Trophoblast cell (in vitro differentiated cells and primary cell): ENCODE results near the gene MTFR1L.

Experiments used
- DNase-seq, 2 donors: peaks; one replicate each; pipeline ENCODE4 v3.0.0-alpha.2; 2016
- H2AFZ ChIP-seq: 2 replicates; pipeline ENCODE4 v1.6.1; 2013; ENCODE audit warnings: low read length, moderate library complexity, mild to moderate bottlenecking; ENCODE audit not compliant: insufficient read depth, poor library complexity
- H2AK5ac ChIP-seq: 2 replicates; pipeline ENCODE4 v1.6.1; 2013; ENCODE audit warnings: mild to moderate bottlenecking, low read length
- H2BK120ac ChIP-seq: 2 replicates; pipeline ENCODE4 v1.6.1; 2013; ENCODE audit warnings: low read length, mild to moderate bottlenecking, moderate library complexity; ENCODE audit not compliant: insufficient read depth, poor library complexity
- H2BK12ac ChIP-seq: 2 replicates; pipeline ENCODE4 v1.6.1; 2013; ENCODE audit warnings: mild to moderate bottlenecking, low read length, moderate library complexity
- H2BK5ac ChIP-seq: 2 replicates; pipeline ENCODE4 v1.6.1; 2013; ENCODE audit warnings: low read length, low read depth, moderate library complexity, mild to moderate bottlenecking; ENCODE audit not compliant: poor library complexity
- H3K14ac ChIP-seq: 2 replicates; pipeline ENCODE4 v1.6.1; 2013; ENCODE audit warnings: mild to moderate bottlenecking, low read length
- H3K18ac ChIP-seq: 2 replicates; pipeline ENCODE4 v1.6.1; 2013; ENCODE audit warnings: mild to moderate bottlenecking, low read length
- H3K23ac ChIP-seq: 2 replicates; pipeline ENCODE4 v1.6.1; 2013; ENCODE audit warnings: low read length
- H3K27ac ChIP-seq: 2 replicates; pipeline ENCODE4 v1.5.1; 2013; ENCODE audit warnings: low read depth, mild to moderate bottlenecking, inconsistent platforms, low read length, moderate library complexity
- H3K27me3 ChIP-seq: 2 replicates; pipeline ENCODE4 v1.6.1; 2013; ENCODE audit warnings: inconsistent platforms, mild to moderate bottlenecking, low read length, moderate library complexity; ENCODE audit not compliant: insufficient read depth
- H3K36me3 ChIP-seq, 2 experiments: 1 replicate in 1 of 2; 2 replicates in 1 of 2; pipeline ENCODE4 v1.6.1; 2013; ENCODE audit warnings: low read length in 2 of 2, mild to moderate bottlenecking in 2 of 2, moderate library complexity in 1 of 2; ENCODE audit not compliant: insufficient read depth in 2 of 2, control insufficient read depth in 1 of 2
- H3K4ac ChIP-seq: 2 replicates; pipeline ENCODE4 v1.6.1; 2013; ENCODE audit warnings: low read depth, mild to moderate bottlenecking, low read length, moderate library complexity
- H3K4me1 ChIP-seq, 2 experiments: 1 replicate in 1 of 2; 2 replicates in 1 of 2; pipeline ENCODE4 v1.6.1; 2013; ENCODE audit warnings: low read length in 2 of 2, mild to moderate bottlenecking in 2 of 2, moderate library complexity in 1 of 2; ENCODE audit not compliant: insufficient read depth in 2 of 2, control insufficient read depth in 1 of 2
- H3K4me2 ChIP-seq: 2 replicates; pipeline ENCODE4 v1.6.1; 2013; ENCODE audit warnings: inconsistent platforms, mild to moderate bottlenecking, low read length, moderate library complexity
- H3K4me3 ChIP-seq: 2 replicates; pipeline ENCODE4 v1.5.1; 2013; ENCODE audit warnings: mild to moderate bottlenecking, low read depth, low read length, inconsistent platforms
- H3K79me1 ChIP-seq: one replicate; pipeline ENCODE4 v1.6.1; 2013; ENCODE audit warnings: low read length
- H3K79me2 ChIP-seq: 2 replicates; pipeline ENCODE4 v1.6.1; 2013; ENCODE audit warnings: low read length, mild to moderate bottlenecking; ENCODE audit not compliant: control insufficient read depth, insufficient read depth, poor library complexity
- H3K9ac ChIP-seq: 2 replicates; pipeline ENCODE4 v1.6.1; 2013; ENCODE audit warnings: mild to moderate bottlenecking, low read length
- H3K9me3 ChIP-seq: 2 replicates; pipeline ENCODE4 v1.6.1; 2013; ENCODE audit warnings: low read depth, mild to moderate bottlenecking, control low read depth, inconsistent platforms, low read length; ENCODE audit not compliant: insufficient read depth
- H4K12ac ChIP-seq: 2 replicates; pipeline ENCODE4 v1.6.1; 2013; ENCODE audit warnings: low read depth, mild to moderate bottlenecking, low read length, moderate library complexity
- H4K8ac ChIP-seq: 2 replicates; pipeline ENCODE4 v1.6.1; 2013; ENCODE audit warnings: low read depth, mild to moderate bottlenecking, low read length, moderate library complexity
- H4K91ac ChIP-seq: one replicate; pipeline ENCODE4 v1.6.1; 2013; ENCODE audit warnings: low read depth, mild to moderate bottlenecking, low read length, moderate library complexity
- WGBS: extraction: QIAGEN DNeasy Blood & Tissue Kit; methylation state at CpG from one replicate; pipeline ENCODE4 v1.1.7; 2013; ENCODE audit warnings: missing lambda C conversion rate; ENCODE audit not compliant: insufficient read length, insufficient coverage; ENCODE audit errors: extremely low coverage; 5-methylcytosine and 5-hydroxymethylcytosine counted together

Gene MTFR1L

DNA sequence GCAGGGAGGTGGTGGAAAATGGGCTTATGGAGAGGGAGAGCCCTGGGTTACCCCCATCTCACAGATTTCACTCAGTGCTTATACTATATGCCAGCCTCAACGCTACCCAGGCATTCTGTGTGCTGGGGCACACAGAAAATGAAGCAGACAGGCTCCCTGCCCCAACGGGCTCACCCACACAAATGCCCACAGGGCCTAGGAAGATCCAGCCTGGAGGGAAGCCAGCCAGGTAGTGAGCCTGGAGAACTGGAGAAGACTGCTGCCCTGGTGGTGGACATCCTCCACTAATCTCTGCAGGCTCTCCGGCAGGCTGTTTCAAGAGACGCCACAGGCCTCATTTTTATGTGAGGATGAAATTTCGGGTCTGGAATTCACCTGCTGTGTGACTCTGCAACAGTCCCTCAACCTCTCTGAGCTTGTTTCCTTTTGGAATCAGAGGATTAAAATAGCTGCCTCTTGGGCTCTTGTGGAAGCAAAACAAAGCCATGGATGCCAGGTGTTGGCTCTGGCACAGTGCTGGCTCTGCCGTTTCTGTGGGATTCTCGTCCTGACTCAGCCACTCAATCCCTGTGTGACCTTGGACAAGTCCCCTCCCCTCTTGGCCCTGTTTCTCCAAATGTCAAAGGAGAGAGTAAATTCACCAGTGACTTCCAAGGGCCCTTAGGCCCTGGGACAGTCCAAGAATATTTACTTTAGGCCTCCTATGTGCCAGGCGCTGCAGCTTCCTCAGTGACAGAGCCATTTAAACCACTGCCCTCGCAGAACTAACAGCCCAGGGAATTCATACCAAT is 52.1 kb downstream of the MTFR1L start:
- Histone ChIP-seq H2BK12ac (no peak overlapping the region), H2BK5ac (no peak overlapping the region), H2AFZ (no peak overlapping the region), H3K14ac (no peak overlapping the region), H2BK120ac (no peak overlapping the region), H3K79me2 (peaks cover 12% of the 10 kb centered on the region), H3K27ac (no peak overlapping the region), H4K8ac (no peak overlapping the region), H4K12ac (no peak overlapping the region), H3K9me3 (no peaks in the 10 kb centered on the region), H3K18ac (no peak overlapping the region), H3K4ac (no peak overlapping the region), H3K4me3 (no peak overlapping the region), H3K79me1 (peaks cover 19% of the 10 kb centered on the region), H2AK5ac (no peak overlapping the region), H4K91ac (no peak overlapping the region), H3K4me1 (peaks cover 20 to 27% of the 10 kb centered on the region in 2 experiments), H3K27me3 (no peaks in the 10 kb centered on the region), H3K9ac (no peak overlapping the region), H3K23ac (no peak overlapping the region), H3K4me2 (no peak overlapping the region), H3K36me3 (peaks cover 9 to 20% of the 10 kb centered on the region in 2 experiments)
- no CpG with 5 or more reads among the region's 9 CpGs for WGBS
- no peak for DNase-seq

DNA sequence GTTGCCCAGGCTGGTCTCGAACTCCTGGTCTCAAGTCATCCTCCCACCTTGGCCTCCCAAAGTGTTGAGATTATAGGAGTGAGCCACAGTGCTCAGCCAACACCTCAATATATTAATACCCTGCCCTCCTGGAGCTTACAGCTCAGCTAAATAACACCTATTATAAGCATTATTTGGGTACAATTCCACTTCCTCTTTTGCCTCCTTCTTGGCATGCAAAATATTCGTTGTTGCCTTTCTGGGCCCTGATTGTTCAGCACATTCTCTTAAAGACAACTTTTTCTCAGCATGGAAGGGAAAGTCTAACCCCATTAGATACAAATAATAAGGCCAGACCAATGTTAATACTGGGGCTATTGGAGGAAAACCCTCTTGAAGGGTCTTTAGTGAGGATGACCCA is 53.0 kb downstream of the MTFR1L start:
- no peaks in the 10 kb centered on the region for H3K9me3 ChIP-seq
- no CpG with 5 or more reads among the region's 2 CpGs for WGBS
- H2AFZ ChIP-seq = no peak overlapping the region
- no peaks in the 10 kb centered on the region for H3K27me3 ChIP-seq
- H3K4me1 ChIP-seq = peaks cover 20 to 26% of the 10 kb centered on the region in 2 experiments
- no peak overlapping the region for H2BK120ac ChIP-seq
- H3K9ac ChIP-seq = no peak overlapping the region
- H3K4ac ChIP-seq = no peak overlapping the region
- no peak overlapping the region for H2AK5ac ChIP-seq
- H3K23ac ChIP-seq = no peak overlapping the region
- H3K4me3 ChIP-seq = no peak overlapping the region
- no peak overlapping the region for H3K4me2 ChIP-seq
- no peak overlapping the region for H3K14ac ChIP-seq
- peaks cover 19% of the 10 kb centered on the region for H3K79me1 ChIP-seq
- no peak overlapping the region for H3K27ac ChIP-seq
- DNase-seq = no peak
- peaks cover 12% of the 10 kb centered on the region for H3K79me2 ChIP-seq
- H3K18ac ChIP-seq = no peak overlapping the region
- H2BK5ac ChIP-seq = no peak overlapping the region
- H3K36me3 ChIP-seq = peaks cover 9 to 16% of the 10 kb centered on the region in 2 experiments
- no peak overlapping the region for H2BK12ac ChIP-seq
- no peak overlapping the region for H4K12ac ChIP-seq
- H4K91ac ChIP-seq = no peak overlapping the region
- no peak overlapping the region for H4K8ac ChIP-seq

DNA sequence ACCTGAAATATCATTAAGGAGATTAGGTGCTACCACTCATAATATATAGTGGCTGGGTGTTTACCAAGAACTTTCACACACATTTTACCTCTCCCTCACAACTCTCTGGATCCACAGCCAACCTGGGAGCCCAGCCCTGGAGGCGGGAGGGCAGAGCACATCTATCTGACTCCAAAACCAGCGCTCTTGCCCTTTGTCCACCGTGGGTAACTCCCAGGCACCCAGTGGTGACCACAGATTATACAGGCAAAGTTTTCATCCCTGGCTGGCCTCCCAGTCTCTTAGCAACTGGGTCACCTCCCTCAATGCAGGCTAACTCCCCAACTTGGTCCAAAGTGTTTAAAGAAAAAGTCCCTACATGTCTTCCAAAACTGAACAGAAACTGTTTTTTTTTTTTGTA is 53.4 kb downstream of the MTFR1L start:
- WGBS = no CpG with 5 or more reads among the region's 3 CpGs
- Histone ChIP-seq H2BK120ac (no peak overlapping the region), H3K4me1 (peaks cover 17 to 24% of the 10 kb centered on the region in 2 experiments), H2AFZ (no peak overlapping the region), H4K91ac (no peak overlapping the region), H3K79me1 (peaks cover 19% of the 10 kb centered on the region), H3K14ac (no peak overlapping the region), H4K12ac (no peak overlapping the region), H3K27me3 (no peaks in the 10 kb centered on the region), H3K79me2 (peaks cover 12% of the 10 kb centered on the region), H3K23ac (no peak overlapping the region), H2AK5ac (no peak overlapping the region), H3K18ac (no peak overlapping the region), H3K4ac (peak overlapping the region; percentile 34), H3K36me3 (peaks cover 9 to 13% of the 10 kb centered on the region in 2 experiments), H2BK5ac (no peak overlapping the region), H2BK12ac (no peak overlapping the region), H3K27ac (no peak overlapping the region), H3K4me2 (no peak overlapping the region), H3K4me3 (no peak overlapping the region), H3K9ac (no peak overlapping the region), H3K9me3 (no peaks in the 10 kb centered on the region), H4K8ac (no peak overlapping the region)
- DNase-seq = no peak

DNA sequence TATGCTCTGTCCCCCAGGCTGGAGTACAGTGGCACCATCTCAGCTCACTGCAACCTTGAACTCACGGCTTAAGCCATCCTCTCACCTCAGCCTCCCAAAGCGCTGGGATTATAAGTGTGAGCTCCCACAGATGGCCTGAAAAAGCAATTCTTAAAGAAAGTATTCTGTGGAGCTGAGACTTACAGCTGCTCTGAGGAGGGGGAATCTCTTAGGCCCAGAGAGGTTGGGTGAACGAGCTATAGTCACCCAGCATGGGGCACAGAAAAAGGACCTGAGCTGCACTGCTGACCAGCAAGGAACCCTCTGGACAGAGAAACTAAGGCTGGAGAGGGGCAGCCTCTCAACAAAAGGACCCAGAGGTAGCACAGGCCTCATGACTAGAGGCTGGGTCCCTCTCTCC is 54.5 kb downstream of the MTFR1L start:
- Histone ChIP-seq H3K36me3 (peaks cover 9 to 10% of the 10 kb centered on the region in 2 experiments), H3K18ac (peak overlapping the region; percentile 82), H3K9ac (no peak overlapping the region), H2BK12ac (peak overlapping the region; percentile 85), H3K79me2 (peaks cover 12% of the 10 kb centered on the region), H3K4ac (peak overlapping the region; percentile 63), H3K14ac (peak overlapping the region; percentile 84), H3K27me3 (no peaks in the 10 kb centered on the region), H3K4me1 (peaks cover 17 to 31% of the 10 kb centered on the region in 2 experiments), H2AFZ (no peak overlapping the region), H4K12ac (peak overlapping the region; percentile 63), H4K91ac (peak overlapping the region; percentile 87), H3K27ac (peak overlapping the region; percentile 90), H3K4me2 (peak overlapping the region; percentile 78), H3K23ac (no peak overlapping the region), H2BK120ac (peak overlapping the region; percentile 81), H2BK5ac (peak overlapping the region; percentile 58), H3K79me1 (peaks cover 21% of the 10 kb centered on the region), H2AK5ac (peak overlapping the region; percentile 80), H3K4me3 (no peak overlapping the region), H4K8ac (peak overlapping the region; percentile 73), H3K9me3 (no peaks in the 10 kb centered on the region)
- no CpG with 5 or more reads among the region's 3 CpGs for WGBS
- DNase-seq = no peak
